GM04504 (cell line): ENCODE measurements around the gene SSR1.
"Not testable (repeated sequence)": the region's sequence is repeated elsewhere in the genome, so short reads cannot be mapped to it uniquely, and the experiment has no call there.

Experiments used
- DNase-seq: peaks from one replicate; pipeline ENCODE4 v3.0.0-alpha.2; 2012; ENCODE audit warnings: low read depth

Gene SSR1

DNA sequence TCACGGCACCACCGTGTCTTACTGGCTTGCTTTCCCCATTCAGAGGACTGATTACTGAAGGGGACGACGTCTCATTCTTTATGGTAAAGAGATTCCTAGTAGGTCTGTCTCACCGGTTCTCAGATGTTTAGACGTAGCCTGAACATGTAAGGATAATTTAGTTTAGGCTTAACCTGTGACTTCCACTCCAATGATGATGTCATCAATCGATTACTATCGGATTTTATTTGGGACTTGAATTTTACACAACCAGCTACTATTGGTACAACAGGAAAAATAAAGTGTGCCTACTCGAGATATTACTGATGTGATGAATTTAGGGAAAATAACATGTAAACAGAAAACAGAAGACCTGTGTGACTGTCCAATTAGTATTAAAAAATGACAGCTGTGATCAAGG lies 4.5 kb upstream of the SSR1 start:
- no peak for DNase-seq

- DNase-seq = no peak
These were observed 3.9 kb upstream of the SSR1 start for GRCh38 chr6:7316658-7317533.

GRCh38 chr6:7315948-7316365 lies 3.0 kb upstream of the SSR1 start:
- DNase-seq = no peak

GRCh38 chr6:7315087-7315947 lies 2.3 kb upstream of the SSR1 start:
- DNase-seq = not testable (repeated sequence)

GRCh38 chr6:7314414-7314813 lies 1.4 kb upstream of the SSR1 start:
- DNase-seq = no peak

- no peak for DNase-seq
These were observed 636 bp upstream of the SSR1 start for GRCh38 chr6:7313505-7314165.

DNA sequence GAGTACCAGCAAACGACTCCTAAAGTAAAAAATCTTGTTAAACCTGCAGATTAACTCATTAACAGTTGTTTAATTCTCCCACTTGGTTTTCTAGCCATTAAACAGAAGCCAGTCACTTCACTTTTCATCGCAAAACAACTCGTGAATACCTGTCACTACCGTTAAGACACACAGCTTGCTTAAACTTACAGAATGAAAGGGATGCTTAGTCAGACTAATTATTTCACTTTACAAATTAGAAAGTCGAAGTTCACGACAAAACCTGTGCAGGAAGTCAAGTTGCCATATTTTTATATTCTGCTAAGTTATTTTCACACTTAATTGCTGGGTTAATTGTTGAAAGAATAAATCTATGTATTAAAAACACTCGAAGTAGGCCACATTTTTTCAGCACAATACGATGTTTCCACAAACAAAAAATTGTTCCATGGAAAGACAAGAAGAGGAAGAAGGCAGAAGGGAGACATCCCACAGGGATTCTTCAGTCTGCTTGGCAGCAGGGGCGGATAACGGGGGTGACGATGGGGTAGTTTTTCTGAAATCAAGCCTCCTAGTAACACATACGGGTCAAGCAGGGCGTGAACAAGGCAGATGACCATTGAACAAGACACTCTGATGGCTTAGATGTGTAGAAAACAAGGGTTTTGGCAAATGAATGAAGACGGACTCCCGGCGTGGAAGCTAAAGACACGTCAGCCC lies 933 bp downstream of the SSR1 start:
- DNase-seq = no peak

GRCh38 chr6:7311176-7311575 lies 1.8 kb downstream of the SSR1 start:
- DNase-seq = no peak

- no peak for DNase-seq
These were observed 3.9 kb downstream of the SSR1 start for GRCh38 chr6:7309050-7309449.

DNA sequence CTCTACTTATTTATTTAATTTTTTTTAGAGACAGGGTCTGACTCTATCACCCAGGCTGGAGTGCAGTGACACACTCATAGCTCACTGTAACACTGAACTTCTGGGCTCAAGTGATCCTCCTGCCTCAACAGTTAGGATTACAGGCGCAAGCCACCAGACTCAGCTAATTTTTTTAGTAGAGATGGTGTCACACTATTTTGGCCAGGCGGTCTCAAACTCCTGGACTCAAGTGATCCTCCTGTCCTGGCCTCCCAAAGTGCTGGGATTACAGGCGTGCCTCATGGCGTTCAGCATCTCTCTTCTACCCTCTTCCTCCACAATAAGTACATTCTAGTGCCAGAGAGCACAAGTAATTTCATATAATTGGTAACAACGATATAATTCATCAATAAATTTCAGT lies 5.5 kb downstream of the SSR1 start:
- DNase-seq = no peak

DNA sequence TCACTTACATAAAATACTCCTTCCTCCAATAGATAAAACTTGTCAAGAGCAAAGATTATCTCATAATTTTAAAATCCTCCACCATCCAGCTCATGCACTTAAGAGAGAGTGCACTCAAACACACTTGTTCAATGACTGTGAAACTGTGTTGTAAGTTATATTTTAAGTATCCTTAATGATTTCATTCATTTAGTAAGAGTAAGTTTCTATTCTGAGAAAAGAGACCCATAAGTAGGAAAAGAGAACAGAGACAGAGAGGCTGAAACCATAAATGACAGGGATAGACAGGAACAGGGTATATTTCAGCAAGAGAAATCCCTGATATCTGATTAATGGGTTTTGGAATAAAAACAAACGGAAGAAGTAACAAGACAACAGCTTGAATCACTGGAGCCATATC lies 8.2 kb downstream of the SSR1 start:
- no peak for DNase-seq

DNA sequence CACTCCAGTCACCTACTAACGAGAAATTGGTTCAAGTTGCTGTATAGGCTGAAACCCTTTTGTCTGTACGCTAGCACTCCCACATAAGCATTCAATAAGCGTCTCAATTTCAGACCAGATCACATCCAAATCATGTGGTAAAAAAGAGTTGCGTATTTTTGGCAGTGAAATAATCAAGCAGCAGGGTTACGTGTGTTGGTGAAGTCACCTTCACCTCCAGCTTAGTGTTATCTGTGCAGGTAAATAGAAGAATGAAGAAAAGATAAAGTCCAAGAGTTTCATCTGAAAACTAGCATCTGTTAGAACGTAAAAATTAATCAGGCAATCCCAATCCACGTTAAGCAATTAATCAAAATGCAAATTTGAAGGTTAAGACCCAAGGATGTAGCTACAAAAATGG lies 11.3 kb downstream of the SSR1 start:
- no peak for DNase-seq

- DNase-seq = no peak
These were observed 12.1 kb downstream of the SSR1 start for GRCh38 chr6:7300926-7301325.

- no peak for DNase-seq
These were observed 14.9 kb downstream of the SSR1 start for GRCh38 chr6:7298113-7298512.

GRCh38 chr6:7296602-7297001 lies 16.4 kb downstream of the SSR1 start:
- no peak for DNase-seq

DNA sequence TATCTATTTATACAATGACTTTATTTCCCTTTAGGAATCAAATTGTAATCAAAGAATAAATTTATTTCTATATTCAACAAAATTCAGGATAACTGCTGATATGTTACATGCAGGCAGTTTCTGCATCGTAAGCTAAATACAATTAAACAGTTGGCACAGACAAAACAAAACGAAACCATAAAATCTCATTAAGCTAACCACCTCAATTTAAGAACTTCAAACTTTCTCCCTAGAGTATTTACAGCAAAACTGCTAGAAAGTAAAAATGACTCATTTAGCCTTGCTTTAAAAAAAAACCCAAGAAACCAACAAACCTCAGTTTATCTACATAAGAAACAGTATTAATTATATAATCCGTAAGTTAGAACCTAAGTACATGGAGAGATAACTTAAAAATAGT lies 17.1 kb downstream of the SSR1 start:
- DNase-seq = no peak

GRCh38 chr6:7292596-7293255 lies 20.3 kb downstream of the SSR1 start:
- DNase-seq = no peak

DNA sequence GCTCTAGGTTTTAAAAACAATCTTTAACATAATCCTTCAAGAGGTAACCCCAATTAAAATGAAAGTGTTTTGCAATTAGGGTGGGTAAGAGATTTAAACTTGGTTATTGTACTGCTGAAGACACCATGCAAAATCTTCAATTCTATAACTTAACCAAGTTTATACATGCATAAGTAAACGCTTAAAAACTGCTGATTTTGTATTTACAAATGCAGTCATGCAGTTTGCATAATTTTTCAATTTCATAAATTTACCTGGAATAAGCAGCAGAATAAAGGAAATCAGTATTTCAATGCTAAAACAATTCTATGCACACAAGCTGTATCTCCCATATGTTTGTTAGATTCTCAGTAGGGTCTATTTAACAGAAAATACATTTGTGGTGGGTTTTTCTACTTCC lies 22.9 kb downstream of the SSR1 start:
- no peak for DNase-seq

DNA sequence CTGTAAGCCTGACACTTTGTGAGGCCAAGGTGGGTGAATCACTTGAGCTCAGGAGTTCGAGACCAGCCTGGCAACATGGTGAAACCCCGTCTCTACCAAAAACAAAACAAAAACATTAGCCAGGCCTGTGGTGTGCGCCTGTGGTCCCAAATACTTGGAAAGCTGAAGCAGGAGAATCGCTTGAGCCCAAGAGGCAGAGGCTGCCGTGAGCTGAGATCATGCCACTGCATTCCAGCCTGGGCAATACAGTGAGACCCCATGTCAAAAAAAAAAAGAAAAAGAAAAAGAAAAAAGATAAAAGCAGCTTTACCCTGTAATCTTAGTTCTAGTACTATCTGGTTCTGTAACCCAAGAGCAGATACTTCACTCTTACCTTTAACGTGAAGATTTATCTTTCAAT lies 27.6 kb downstream of the SSR1 start:
- DNase-seq = no peak

DNA sequence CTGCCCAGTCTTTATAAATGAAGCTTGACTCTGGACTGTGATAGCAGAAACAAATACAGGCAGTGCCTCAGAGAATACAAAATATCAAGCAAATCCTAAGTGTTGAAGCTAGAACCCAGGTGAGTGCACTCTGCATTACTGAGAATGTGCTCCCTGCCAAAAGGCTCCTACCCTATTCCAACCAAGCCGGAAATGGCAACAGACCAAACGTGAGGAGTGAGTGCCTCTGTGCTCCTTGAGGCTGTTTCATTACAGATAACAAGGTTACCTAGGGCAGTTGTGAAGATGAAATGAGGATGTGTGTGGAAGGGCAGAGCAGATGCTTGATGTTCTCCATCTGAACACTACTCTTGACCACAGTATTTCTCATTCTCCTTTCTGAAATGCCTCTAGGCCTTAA lies 29.3 kb downstream of the SSR1 start:
- no peak for DNase-seq

- no peak for DNase-seq
These were observed 30.7 kb downstream of the SSR1 start for GRCh38 chr6:7282097-7282906.
